Measurements from ENCODE around the gene POU2F1. TPM values are rescaled to one million over a fixed set of nuclear protein-coding genes. Genes with fewer than 3 reads are reported as not detected.
A peak's percentile ranks its signal among the peaks of the same experiment; 100 is the strongest.

Gene POU2F1
- total and polyA plus RNA-seq, 12 donors, result 1.3 to 13.9 (median 10.1) TPM

DNA sequence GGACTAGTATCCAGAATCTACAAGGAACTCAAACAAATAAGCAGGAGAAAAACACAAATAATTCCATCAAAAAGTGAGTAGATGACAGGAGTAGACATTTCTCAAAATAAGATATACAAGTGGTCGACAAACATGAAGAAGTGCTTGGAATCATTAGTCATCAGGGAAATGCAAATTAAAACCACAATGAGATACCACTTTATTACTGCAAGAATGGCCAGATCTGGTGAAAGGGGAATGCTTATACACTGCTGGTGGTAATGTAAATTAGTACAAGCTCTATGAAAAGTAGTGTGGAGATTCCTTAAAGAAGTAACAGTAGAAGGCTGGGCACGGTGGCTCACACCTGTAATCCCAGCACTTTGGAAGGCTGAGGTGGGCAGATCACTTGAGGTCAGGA lies 73.8 kb downstream of the POU2F1 start:
- ATAC-seq (no peak), DNase-seq (no peak)
- H3K36me3 ChIP-seq, result no peaks in the 10 kb centered on the region
- no peaks in the 10 kb centered on the region for H3K27me3 ChIP-seq
- H3K4me3 ChIP-seq, result no peak overlapping the region
- H3K27ac ChIP-seq, result no peak overlapping the region
- TF ChIP-seq, protein P1, sequence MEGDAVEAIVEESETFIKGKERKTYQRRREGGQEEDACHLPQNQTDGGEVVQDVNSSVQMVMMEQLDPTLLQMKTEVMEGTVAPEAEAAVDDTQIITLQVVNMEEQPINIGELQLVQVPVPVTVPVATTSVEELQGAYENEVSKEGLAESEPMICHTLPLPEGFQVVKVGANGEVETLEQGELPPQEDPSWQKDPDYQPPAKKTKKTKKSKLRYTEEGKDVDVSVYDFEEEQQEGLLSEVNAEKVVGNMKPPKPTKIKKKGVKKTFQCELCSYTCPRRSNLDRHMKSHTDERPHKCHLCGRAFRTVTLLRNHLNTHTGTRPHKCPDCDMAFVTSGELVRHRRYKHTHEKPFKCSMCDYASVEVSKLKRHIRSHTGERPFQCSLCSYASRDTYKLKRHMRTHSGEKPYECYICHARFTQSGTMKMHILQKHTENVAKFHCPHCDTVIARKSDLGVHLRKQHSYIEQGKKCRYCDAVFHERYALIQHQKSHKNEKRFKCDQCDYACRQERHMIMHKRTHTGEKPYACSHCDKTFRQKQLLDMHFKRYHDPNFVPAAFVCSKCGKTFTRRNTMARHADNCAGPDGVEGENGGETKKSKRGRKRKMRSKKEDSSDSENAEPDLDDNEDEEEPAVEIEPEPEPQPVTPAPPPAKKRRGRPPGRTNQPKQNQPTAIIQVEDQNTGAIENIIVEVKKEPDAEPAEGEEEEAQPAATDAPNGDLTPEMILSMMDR (IDR thresholded peaks at IDR 0.05), result no peak
- peaks cover 0 to 52% (median 36%) of the 10 kb centered on the region in 9 donors for H3K4me1 ChIP-seq
- intact Hi-C loops (cut with DNase I), result no loop called here
- 91 to 93% methylated on average over 2 of the region's 2 CpGs for WGBS, 2 donors
- no peaks in the 10 kb centered on the region for H3K9me3 ChIP-seq

GRCh38 chr1:167297222-167298214 lies 76.8 kb downstream of the POU2F1 start:
- intact Hi-C loops (cut with DNase I), result no loop called here
- TF ChIP-seq, protein P1 (IDR thresholded peaks at IDR 0.05), result no peak
- Histone ChIP-seq H3K4me1 (peaks cover 0 to 37% (median 19%) of the 10 kb centered on the region in 9 donors), H3K27ac (peak overlapping the region in 6 of 10 donors; percentile 3 to 79 (median 38)), H3K9me3 (no peaks in the 10 kb centered on the region), H3K36me3 (no peaks in the 10 kb centered on the region), H3K4me3 (no peak overlapping the region), H3K27me3 (no peaks in the 10 kb centered on the region)
- ATAC-seq, result peak in 4 of 8 donors; percentile 63 to 91 (median 66)
- no peak for DNase-seq
- 51 to 57% methylated on average over 4 of the region's 4 CpGs for WGBS, 2 donors

DNA sequence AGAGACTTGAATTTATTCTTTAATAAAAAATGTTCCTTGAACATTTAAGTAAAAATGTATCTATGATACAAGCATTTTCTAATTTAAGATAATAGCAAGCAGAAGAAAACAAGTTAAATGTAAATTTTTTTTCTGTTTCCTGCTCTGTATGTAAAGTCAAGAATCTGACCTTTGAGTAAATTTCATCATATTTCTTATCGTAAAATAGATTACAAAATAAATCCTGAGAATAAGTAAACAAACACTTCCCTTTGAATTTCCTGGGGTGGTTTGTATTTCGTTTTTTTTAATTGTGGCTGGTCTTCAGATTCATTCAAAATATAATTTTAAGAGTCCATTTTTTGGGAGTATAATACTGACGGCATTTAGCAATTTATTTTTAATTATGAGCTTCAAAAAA lies 77.6 kb downstream of the POU2F1 start:
- H3K36me3 ChIP-seq, result no peaks in the 10 kb centered on the region
- H3K4me1 ChIP-seq, result peaks cover 0 to 34% (median 19%) of the 10 kb centered on the region in 9 donors
- no peak for ATAC-seq
- peak overlapping the region in 1 of 10 donors; percentile 79 for H3K27ac ChIP-seq
- H3K27me3 ChIP-seq, result no peaks in the 10 kb centered on the region
- no peak overlapping the region for H3K4me3 ChIP-seq
- 56 to 68% methylated on average over 3 of the region's 3 CpGs for WGBS, 2 donors
- H3K9me3 ChIP-seq, result no peaks in the 10 kb centered on the region
- TF ChIP-seq, protein P1 (IDR thresholded peaks at IDR 0.05), result no peak
- intact Hi-C loops (cut with DNase I), result no loop called here
- DNase-seq, result no peak

DNA sequence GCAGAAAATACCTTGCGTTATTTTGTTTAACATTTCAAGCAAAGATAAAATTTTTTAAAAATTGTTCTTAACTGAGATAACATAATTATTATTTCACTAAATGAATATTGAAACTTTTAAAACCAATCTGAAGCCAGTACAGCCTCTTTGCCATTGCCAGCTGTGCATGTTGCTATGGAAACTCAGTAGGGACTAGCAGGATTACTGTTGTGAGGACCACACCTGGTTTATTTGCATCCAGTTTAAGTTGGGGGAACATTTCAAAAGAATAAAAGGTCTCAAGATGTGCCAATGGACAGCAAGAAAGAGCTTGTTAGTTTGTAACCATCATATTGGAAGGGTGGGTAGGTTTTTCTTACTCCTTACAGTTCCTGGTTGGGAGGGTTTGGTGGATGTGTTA lies 80.7 kb downstream of the POU2F1 start:
- 92 to 94% methylated on average over 1 of the region's 1 CpG for WGBS, 2 donors
- intact Hi-C loops (cut with DNase I), result no loop called here
- DNase-seq (no peak), ATAC-seq (no peak)
- no peak overlapping the region for H3K27ac ChIP-seq
- TF ChIP-seq, protein P1 (IDR thresholded peaks at IDR 0.05), result no peak
- H3K27me3 ChIP-seq, result no peaks in the 10 kb centered on the region
- H3K9me3 ChIP-seq, result no peaks in the 10 kb centered on the region
- no peak overlapping the region for H3K4me3 ChIP-seq
- H3K4me1 ChIP-seq, result peaks cover 0 to 38% (median 27%) of the 10 kb centered on the region in 9 donors
- no peaks in the 10 kb centered on the region for H3K36me3 ChIP-seq
